HUES48 (cell line): ENCODE results near the gene LIG1.

ENCODE experiments used
- H3K27ac ChIP-seq: one replicate; pipeline ENCODE4 v1.7.0; 2013; ENCODE audit warnings: low read depth, low read length, inconsistent platforms
- H3K27me3 ChIP-seq: 2 replicates; pipeline ENCODE4 v1.6.1; 2013; ENCODE audit warnings: mild to moderate bottlenecking, low read length; ENCODE audit not compliant: control insufficient read depth, insufficient read depth
- H3K36me3 ChIP-seq: 2 replicates; pipeline ENCODE4 v1.6.1; 2013; ENCODE audit warnings: low read length; ENCODE audit not compliant: control insufficient read depth, insufficient read depth
- H3K4me1 ChIP-seq: 2 replicates; pipeline ENCODE4 v1.6.1; 2013; ENCODE audit warnings: mild to moderate bottlenecking, low read length; ENCODE audit not compliant: control insufficient read depth, insufficient read depth
- H3K4me3 ChIP-seq: 2 replicates; pipeline ENCODE4 v1.5.1; 2013; ENCODE audit warnings: mild to moderate bottlenecking, low read depth, low read length
- H3K9ac ChIP-seq: 2 replicates; pipeline ENCODE4 v1.6.1; 2013; ENCODE audit warnings: mild to moderate bottlenecking, low read depth, low read length, moderate library complexity
- H3K9me3 ChIP-seq: 2 replicates; pipeline ENCODE4 v1.6.1; 2013; ENCODE audit warnings: low read length; ENCODE audit not compliant: control insufficient read depth, insufficient read depth

The LIG1 gene

DNA sequence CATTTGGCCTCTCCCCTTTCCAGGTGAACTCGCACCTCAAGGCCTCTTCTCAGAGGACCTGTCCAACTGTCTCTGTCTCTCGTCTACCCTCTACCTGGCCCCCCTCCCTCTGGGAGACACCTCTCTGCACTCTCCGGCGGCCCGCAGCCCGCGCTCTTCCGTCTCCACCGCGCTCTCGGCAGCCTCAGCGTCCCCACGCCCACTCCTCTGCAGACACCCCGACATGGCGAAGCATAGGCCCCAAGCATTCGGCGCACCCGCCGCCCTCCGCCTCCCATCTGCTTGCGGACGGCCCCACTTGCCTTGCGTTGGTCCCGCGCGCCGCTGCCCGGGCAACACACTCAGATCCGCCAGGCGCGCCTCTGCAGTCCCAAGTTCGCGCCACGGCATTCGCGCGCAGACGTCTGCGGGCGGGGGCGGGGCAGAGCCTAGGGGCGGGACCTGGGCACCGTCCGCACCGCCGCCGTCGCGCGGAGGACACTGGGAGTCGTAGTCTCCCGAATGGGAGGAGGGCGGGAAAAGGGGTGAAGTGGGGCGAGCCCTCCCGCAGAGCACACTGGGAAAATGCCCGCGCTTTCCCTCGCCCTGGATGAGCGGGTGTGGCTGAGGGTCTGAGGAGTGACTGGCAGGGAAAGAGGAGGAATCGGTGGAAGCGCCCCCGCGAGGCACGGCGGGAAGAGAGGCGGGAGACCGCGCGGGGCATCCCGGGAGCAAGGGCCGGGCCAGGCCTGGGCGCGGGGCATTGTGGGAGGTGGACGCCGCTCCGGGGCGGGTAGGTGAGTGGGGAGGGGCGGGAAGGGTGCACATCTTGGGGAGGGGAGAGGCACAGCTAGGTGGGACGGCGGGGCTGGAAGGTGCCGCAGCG, at the start of gene LIG1, which contains the start of gene ZSWIM9:
Gene LIG1 (minus strand): TSS at position 406 of the 865 bp plus-strand sequence. CDS start 4,778 bp downstream, outside the sequence.
Gene ZSWIM9 (plus strand): TSS at position 742 of the 865 bp plus-strand sequence. CDS start 1,123 bp downstream, outside the sequence.
- Histone ChIP-seq H3K9me3 (no peaks in the 10 kb centered on the region), H3K36me3 (peaks cover 23% of the 10 kb centered on the region), H3K4me1 (peaks cover 5% of the 10 kb centered on the region; the same call in 1 of the 2 replicates), H3K27ac (peak within 1 kb of the TSS; percentile 97), H3K4me3 (peak within 1 kb of the TSS; percentile 98), H3K27me3 (no peaks in the 10 kb centered on the region), H3K9ac (peak within 1 kb of the TSS; percentile 95)

DNA sequence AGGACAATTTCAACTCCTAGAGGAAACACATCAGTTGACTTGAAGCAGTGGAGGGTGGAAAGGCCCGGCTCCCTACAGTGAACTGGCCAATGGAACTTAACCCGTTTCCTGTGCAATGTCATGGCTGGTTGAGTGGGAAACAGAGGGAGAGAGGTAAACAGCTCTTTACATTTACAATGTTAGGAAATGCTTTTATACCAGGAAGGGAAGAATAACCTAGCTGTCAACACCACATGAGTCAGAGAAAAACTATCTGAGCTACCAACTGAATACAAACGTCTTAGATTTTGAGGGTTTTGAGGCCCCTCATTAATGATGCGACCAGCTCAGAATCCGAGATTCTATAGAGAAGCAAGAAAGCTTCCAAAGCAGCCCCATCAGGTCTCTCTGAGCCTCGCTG, 48.9 kb upstream of the LIG1 start:
- peak overlapping the region; percentile 71 for H3K27ac ChIP-seq
- no peak overlapping the region for H3K9ac ChIP-seq
- H3K4me3 ChIP-seq, result no peak overlapping the region
- H3K36me3 ChIP-seq, result no peaks in the 10 kb centered on the region
- no peaks in the 10 kb centered on the region for H3K9me3 ChIP-seq
- no peaks in the 10 kb centered on the region for H3K27me3 ChIP-seq
- H3K4me1 ChIP-seq, result peaks cover 8% of the 10 kb centered on the region

DNA sequence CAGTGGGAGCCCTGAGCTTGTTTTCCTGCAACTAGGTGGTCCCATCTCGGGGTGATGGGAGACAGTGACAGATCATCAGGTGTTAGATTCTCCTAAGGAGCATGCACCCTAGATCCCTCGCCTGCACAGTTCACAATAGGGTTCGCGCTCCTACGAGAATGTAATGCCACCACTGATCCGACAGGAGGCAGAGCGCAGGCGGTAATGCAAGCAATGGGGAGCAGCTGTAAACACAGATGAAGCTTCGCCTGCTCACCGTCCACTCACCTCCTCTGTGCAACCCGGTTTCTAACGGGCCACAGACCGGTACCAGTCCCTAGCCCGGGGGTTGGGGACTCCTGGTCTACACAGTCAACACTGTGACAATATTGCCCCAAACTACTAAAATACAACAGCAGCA, 46.8 kb upstream of the LIG1 start:
- Histone ChIP-seq H3K9ac (no peak overlapping the region), H3K9me3 (no peaks in the 10 kb centered on the region), H3K4me1 (peaks cover 8% of the 10 kb centered on the region), H3K4me3 (no peak overlapping the region), H3K27me3 (no peaks in the 10 kb centered on the region), H3K36me3 (no peaks in the 10 kb centered on the region), H3K27ac (no peak overlapping the region)

DNA sequence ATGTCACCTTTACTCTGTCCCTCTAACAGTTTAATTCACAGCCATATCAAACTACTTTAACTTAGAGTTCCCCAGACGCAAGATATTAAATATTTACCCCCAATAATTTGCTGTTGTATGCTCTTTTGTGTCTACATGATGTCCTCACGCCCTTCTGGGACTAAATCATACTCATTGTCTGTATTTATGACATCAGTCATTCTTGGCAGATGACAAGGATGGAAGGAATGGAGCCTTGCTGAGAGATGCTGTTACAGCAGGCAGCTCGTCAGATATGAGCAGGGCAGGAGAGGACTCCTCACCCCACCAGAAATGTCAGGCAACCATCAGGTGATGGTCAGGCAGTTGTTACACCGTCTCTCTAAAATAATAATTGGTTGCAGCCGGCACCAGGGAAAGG, 43.8 kb upstream of the LIG1 start:
- Histone ChIP-seq H3K4me1 (peaks cover 3% of the 10 kb centered on the region), H3K27ac (no peak overlapping the region), H3K4me3 (no peak overlapping the region), H3K27me3 (no peaks in the 10 kb centered on the region), H3K36me3 (no peaks in the 10 kb centered on the region), H3K9me3 (no peaks in the 10 kb centered on the region), H3K9ac (no peak overlapping the region)

DNA sequence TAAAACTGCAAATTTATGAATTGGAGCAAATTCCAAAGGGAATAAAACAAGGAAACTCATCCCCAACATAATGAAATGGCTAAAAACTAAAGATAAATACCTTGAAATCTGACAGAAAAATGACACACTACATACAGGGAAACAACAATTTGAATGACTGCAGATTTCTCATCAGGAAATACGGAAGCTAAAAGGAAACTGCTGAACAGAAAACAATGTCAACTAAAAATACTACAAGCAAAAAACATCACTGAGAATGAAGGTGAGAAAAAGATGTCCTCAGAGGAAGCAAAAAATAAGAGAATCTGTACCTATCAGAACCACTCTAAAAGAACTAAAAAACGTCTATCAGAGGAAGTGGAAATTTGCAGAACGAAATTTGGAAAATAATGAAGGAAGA, 39.9 kb upstream of the LIG1 start:
- H3K27ac ChIP-seq, result no peak overlapping the region
- no peaks in the 10 kb centered on the region for H3K36me3 ChIP-seq
- H3K27me3 ChIP-seq, result no peaks in the 10 kb centered on the region
- no peak overlapping the region for H3K4me3 ChIP-seq
- no peaks in the 10 kb centered on the region for H3K9me3 ChIP-seq
- H3K9ac ChIP-seq, result no peak overlapping the region
- H3K4me1 ChIP-seq, result no peaks in the 10 kb centered on the region

DNA sequence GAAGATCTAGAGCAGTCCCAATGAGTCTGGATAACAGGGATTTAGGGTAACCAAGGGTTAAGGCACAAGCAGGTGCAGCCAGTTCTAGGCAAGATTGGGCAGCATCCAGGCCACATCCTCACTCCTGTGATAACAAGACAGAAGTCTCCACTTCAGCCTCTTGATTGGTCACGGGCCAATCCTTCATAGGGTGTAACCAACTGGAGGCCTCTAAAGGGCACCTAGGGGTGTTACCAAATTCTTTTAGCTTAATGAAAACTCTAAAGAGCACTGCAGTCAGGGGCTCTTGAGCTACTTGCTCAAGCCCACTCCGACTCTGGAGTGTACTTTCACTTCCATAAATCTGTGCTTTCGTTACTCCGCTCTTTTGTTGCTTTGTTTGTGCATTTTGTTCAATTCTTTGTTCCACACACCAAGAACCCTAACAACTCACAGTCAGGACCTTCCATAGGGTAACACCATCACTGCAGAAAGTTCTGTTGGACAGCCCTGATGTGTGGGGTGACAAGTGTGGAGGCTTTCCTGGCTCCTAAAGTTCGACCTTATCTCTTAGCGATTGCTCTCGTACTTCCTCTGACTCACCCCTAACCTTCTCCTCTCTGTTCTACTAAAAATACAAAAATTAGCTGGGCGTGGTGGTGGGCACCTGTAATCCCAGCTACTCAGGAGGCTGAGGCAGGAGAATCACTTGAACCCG, 36.4 kb upstream of the LIG1 start:
- H3K4me3 ChIP-seq, result no peak overlapping the region
- H3K27ac ChIP-seq, result no peak overlapping the region
- H3K36me3 ChIP-seq, result no peaks in the 10 kb centered on the region
- H3K27me3 ChIP-seq, result no peaks in the 10 kb centered on the region
- H3K9ac ChIP-seq, result no peak overlapping the region
- H3K9me3 ChIP-seq, result no peaks in the 10 kb centered on the region
- H3K4me1 ChIP-seq, result peaks cover 11% of the 10 kb centered on the region

DNA sequence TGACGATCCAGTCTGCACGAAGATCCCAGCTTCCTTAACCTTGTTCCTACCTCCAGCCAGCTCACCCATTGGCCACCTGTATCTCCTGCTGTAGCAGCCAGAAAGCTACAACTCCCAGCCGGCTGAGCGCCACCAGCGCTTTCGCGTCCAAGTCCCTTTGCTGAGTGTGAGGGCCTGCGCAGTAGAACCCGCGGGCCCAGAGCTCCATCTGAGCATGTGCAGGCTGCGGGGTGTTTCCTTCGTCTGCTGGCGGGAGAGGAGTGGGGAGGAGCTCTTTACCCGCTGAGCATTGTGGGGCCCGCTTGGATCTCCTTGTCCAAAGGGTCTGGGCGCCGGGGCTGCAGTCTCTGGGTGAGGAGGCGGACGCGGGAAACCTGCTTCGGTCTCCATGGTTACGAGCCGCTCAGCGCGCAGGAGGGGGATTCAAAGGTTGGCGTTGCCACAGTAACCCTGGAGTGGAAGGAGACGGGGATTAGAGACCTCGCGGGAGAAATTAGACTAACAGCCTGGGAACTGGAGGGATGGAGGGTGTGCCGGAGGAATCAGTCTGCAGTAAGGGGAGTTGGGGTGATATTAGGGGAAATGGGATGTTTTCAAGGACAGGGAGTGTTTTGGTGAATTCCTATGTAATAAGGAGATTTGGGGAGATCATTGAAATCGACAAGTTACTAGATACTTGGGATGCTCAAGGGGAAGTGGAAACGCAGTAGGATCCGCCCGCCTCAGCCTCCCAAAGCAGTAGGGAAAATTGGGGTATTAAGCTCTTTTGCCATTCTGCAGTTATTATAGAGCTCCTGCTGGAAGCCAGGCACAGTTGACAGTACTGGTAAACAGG, 33.9 kb upstream of the LIG1 start:
- Histone ChIP-seq H3K27ac (peak overlapping the region; percentile 88), H3K36me3 (no peaks in the 10 kb centered on the region), H3K4me1 (peaks cover 11% of the 10 kb centered on the region), H3K4me3 (peak overlapping the region; percentile 79), H3K9ac (peak overlapping the region; percentile 27; the same call in 1 of the 2 replicates), H3K9me3 (no peaks in the 10 kb centered on the region), H3K27me3 (no peaks in the 10 kb centered on the region)

DNA sequence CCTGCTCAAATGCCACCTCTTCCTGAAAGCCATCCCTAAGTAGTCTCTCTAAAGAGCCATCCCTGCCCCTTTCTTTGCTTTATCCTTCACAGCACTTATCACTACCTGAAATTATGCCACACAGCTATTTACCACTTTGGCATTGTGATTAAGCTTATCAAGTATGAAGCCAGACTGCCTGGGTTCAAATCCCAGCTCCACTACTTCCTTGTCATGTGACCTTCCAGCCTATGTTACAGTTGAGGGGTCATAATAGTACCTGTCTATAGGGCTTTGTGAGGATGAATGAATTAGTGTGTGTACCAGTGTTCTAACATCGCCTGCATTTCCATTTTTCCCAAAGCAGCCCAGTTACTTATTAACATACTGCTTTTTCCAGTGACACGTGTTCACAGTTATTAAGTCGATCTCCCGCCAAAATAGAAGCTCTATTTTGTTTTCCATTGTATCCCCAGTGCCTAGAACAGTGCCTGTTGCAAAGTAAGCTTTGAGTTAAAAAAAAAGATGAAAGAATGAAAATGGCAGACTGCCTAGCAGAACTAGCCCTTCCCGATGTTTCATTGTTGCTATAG, 33.2 kb upstream of the LIG1 start:
- Histone ChIP-seq H3K4me3 (peak overlapping the region; percentile 65), H3K9ac (peak overlapping the region; percentile 27), H3K27ac (peak overlapping the region; percentile 88), H3K9me3 (no peaks in the 10 kb centered on the region), H3K36me3 (no peaks in the 10 kb centered on the region), H3K27me3 (no peaks in the 10 kb centered on the region), H3K4me1 (peaks cover 11% of the 10 kb centered on the region)

DNA sequence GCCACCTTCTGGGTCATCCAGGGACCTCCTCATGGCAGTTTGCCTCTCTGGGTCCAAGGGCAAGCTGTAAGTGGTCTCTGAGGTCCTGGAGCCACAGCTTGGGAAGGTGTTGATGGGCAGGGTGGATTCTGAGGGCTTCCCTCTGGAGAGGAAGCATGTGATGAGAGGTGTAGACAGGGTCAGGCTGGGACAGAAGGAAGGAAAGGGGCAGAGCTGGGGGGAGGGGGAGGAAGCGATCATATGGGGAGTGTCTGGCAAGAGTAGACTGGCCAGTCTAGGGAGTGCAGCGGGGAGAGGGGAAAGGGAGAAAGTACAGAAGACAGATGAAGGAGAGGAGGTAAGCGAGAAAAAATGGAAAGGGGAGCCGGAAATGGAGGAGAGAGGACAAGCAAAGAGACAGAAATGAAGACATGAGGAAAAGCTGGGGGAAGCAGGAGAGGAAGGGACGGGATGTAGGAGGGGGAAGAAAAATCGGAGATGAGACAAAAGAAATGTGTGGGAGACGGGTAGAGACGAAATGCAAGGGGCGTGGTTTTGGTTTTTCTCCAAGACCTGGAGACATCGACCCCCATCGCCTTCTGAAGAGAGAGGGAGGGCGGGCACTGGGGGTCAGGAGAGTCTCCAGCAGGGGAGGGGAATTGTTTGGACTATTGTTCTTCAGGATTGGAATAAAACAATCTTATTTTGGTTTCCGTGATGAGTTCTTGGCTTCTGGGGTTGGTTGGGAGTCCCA, 27.0 kb upstream of the LIG1 start:
- no peak overlapping the region for H3K9ac ChIP-seq
- no peaks in the 10 kb centered on the region for H3K36me3 ChIP-seq
- no peaks in the 10 kb centered on the region for H3K9me3 ChIP-seq
- no peak overlapping the region for H3K4me3 ChIP-seq
- H3K4me1 ChIP-seq, result no peaks in the 10 kb centered on the region
- H3K27me3 ChIP-seq, result no peaks in the 10 kb centered on the region
- no peak overlapping the region for H3K27ac ChIP-seq

DNA sequence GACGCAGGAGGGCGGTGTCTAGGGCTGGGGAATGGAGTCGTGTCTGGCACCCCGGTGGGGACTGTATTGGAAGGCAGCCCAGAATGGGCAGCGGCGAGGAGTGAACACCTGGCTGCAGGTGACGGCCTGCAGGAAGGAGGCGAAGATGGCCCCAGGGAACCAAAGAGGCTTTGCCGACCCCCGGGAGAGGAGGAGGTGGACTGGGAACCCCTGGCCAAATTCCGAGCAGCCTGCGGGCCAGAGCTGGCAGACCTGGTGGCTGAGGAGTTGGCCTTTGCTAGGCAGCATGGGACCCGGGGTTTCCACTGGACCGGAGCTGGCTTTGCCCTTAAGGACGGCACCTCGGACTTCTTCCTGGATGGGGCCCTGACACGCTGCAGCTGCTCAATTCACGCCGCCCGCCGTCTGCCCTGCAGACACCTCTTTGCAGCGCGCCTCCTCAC, 26.2 kb upstream of the LIG1 start:
- Histone ChIP-seq H3K9me3 (no peaks in the 10 kb centered on the region), H3K27ac (no peak overlapping the region), H3K4me3 (no peak overlapping the region), H3K27me3 (no peaks in the 10 kb centered on the region), H3K9ac (no peak overlapping the region), H3K36me3 (no peaks in the 10 kb centered on the region), H3K4me1 (no peaks in the 10 kb centered on the region)
